ENCODE measurements around the gene SKI.

DNA sequence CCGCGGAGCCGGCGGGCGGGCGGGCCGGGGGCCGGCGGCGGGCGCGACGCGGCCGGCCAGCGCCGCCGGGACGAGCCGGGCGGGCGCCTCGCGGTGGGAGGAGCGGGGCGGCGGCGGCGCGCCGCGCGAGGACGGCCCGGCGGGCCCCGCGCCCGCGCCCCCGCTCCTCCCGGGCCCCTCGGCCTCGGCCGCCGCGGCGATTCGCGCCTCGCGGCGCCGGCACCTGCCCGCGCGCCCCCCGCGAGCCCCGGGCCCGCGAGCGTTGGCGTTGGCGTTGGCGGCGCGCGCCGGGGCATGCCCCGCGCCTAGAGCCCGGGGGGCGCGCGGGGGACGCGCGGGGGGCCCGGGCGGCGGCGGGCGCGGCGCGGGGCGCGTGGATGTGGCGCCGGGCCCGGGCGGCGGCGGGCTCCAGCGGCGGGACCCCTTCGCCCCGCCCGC, at the start of gene SKI:
- TF ChIP-seq POLR2A (IDR thresholded peaks at IDR 0.05) = no peak
- TF ChIP-seq, protein P1, sequence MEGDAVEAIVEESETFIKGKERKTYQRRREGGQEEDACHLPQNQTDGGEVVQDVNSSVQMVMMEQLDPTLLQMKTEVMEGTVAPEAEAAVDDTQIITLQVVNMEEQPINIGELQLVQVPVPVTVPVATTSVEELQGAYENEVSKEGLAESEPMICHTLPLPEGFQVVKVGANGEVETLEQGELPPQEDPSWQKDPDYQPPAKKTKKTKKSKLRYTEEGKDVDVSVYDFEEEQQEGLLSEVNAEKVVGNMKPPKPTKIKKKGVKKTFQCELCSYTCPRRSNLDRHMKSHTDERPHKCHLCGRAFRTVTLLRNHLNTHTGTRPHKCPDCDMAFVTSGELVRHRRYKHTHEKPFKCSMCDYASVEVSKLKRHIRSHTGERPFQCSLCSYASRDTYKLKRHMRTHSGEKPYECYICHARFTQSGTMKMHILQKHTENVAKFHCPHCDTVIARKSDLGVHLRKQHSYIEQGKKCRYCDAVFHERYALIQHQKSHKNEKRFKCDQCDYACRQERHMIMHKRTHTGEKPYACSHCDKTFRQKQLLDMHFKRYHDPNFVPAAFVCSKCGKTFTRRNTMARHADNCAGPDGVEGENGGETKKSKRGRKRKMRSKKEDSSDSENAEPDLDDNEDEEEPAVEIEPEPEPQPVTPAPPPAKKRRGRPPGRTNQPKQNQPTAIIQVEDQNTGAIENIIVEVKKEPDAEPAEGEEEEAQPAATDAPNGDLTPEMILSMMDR (IDR thresholded peaks at IDR 0.05) = no peak
